ENCODE results near the gene RPS25.
"Not testable (repeated sequence)": the region's sequence is repeated elsewhere in the genome, so short reads cannot be mapped to it uniquely, and the experiment has no call there.

The RPS25 gene

GRCh38 chr11:119018074-119018938, at the start of gene RPS25, which contains the start of gene TRAPPC4:
Gene RPS25 (minus strand): TSS chr11:119018343. CDS start chr11:119018284, 59 bp downstream.
Gene TRAPPC4 (plus strand): TSS chr11:119018766. CDS start chr11:119018796, 30 bp downstream.
- peak; percentile 97 for DNase-seq

- DNase-seq: peak; percentile 99
Observed at GRCh38 chr11:119067371-119068222, 49.5 kb upstream of the RPS25 start, which contains the start of gene VPS11. Gene VPS11 (plus strand): TSS chr11:119067818. CDS start chr11:119067824, 6 bp downstream.

- DNase-seq: peak; percentile 65
Observed at GRCh38 chr11:119065369-119065768, 47.2 kb upstream of the RPS25 start.

- no peak for DNase-seq
Observed at GRCh38 chr11:119062779-119063178, 44.6 kb upstream of the RPS25 start.

DNA sequence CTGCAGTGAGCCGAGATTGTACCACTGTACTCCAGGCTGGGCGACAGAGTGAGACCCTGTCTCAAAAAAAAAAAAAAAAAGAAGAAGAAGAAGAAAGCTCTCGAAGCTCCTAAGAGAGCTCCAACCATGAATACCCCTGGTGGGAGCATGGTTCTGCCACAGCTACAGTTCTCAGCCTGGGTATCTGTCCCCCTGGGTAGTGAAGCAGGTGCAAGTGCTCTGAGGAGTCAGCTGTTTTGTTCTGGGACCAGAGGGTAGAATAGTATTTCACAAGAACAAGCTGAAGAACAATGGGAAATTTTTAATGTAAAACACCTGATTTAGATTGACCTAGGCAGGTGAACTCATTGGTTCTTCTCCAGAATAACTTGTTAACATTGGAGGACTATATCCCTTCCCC, 43.1 kb upstream of the RPS25 start:
- no peak for DNase-seq

DNA sequence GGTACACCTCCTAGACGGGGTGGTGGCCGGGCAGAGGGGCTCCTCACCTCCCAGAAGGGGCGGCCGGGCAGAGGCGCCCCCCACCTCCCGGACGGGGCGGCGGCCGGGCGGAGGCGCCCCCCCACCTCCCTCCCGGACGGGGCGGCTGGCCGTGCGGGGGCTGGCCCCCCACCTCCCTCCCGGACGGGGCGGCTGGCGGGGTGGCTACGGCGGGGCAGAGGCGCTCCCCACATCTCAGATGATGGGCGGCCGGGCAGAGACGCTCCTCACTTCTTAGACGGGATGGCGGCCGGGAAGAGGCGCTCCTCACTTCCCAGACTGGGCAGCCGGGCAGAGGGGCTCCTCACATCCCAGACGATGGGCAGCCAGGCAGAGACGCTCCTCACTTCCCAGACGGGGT, 41.0 kb upstream of the RPS25 start:
- not testable (repeated sequence) for DNase-seq

GRCh38 chr11:119057000-119057769, 39.0 kb upstream of the RPS25 start, which contains the start of gene HYOU1:
Gene HYOU1 (minus strand): TSS chr11:119057205. CDS start chr11:119056160, 1,045 bp downstream.
- peak; percentile 99 for DNase-seq

- peak; percentile 39 for DNase-seq
Observed at GRCh38 chr11:119056421-119056999, 38.4 kb upstream of the RPS25 start.

GRCh38 chr11:119055901-119056300, 37.8 kb upstream of the RPS25 start:
- DNase-seq: peak; percentile 45

GRCh38 chr11:119054418-119054817, 36.3 kb upstream of the RPS25 start:
- no peak for DNase-seq

GRCh38 chr11:119052163-119052814, 34.1 kb upstream of the RPS25 start:
- DNase-seq: no peak

GRCh38 chr11:119051440-119052162, 33.5 kb upstream of the RPS25 start:
- peak; percentile 31 for DNase-seq

DNA sequence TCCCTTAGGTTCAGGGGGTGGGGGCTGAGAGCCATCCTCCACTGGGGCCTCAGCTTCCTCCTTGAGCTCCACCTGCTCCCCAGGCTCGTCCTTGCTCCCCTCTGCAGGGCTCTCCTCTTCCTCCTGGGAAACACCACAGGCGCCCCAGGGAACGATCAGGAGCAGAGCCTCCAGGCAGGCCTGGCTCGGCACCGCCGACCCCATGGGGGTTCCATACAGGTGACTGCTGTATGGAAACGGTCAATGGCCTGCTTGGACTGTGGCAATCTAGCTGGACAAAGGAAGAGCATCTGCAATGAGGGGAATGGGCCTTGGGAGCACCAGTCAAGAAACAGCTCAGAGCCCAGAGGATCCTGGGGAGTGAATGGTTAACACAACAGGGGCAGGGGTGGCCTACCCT, 30.9 kb upstream of the RPS25 start:
- no peak for DNase-seq

GRCh38 chr11:119048644-119049043, 30.5 kb upstream of the RPS25 start:
- no peak for DNase-seq

DNA sequence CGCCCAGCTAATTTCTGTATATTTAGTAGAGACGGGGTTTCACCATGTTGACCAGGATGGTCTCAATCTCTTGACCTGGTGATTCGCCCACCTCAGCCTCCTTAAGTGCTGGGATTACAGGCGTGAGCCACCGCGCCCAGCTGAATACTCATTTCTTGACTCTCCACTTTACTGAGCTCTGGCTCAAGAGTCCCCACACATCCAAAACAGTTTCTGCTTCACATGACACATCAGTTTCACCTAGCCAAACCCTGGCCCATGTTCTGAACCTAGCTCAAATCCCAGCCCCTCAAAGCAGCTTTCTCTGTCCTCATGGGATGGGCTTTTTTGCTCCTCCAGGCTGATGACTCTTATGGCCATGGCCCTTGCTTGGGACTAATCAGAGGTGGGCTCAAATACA, 29.1 kb upstream of the RPS25 start:
- peak; percentile 34 for DNase-seq

DNA sequence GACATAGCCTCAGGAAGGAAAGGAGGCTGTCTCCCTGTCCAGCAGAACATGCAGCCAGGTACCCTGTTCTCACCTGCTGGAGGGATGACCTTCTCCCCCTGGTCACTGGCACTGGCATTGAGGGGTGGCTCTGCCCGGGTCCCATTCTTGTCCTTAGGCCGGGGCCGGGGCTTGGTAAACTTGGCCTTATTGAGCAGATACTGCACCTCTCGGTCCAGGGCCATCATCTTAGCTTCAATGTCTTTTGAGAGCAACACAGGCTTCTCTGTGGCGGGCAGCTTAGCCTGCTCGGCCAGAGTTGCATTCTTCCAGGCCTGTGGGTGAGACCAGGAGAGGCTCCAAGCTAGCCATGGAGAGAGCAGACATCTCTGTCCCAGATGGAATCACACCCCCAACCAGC, 28.3 kb upstream of the RPS25 start:
- no peak for DNase-seq

DNA sequence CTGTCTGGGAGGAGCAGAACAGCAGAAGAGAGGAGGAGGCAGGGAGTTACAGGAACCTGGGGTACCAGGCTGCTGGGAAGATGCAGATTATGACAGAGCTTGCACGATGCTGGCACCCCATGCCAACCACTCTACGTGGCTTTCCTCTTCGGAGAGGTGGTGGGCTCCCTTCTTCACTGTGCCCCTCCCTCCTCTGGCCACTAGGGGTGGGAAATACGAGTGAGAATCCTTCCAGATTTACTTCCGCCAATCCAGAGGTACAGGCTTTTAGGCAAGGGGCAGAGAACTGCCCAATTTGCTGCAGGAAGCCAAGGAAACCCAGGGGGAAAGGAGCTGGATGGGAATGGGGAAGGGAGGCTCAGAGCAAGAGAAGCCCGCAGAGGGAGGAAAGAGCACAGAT, 26.6 kb upstream of the RPS25 start:
- DNase-seq: no peak

- no peak for DNase-seq
Observed at GRCh38 chr11:119042927-119043326, 24.8 kb upstream of the RPS25 start.

- no peak for DNase-seq
Observed at GRCh38 chr11:119041821-119042514, 23.8 kb upstream of the RPS25 start.

DNA sequence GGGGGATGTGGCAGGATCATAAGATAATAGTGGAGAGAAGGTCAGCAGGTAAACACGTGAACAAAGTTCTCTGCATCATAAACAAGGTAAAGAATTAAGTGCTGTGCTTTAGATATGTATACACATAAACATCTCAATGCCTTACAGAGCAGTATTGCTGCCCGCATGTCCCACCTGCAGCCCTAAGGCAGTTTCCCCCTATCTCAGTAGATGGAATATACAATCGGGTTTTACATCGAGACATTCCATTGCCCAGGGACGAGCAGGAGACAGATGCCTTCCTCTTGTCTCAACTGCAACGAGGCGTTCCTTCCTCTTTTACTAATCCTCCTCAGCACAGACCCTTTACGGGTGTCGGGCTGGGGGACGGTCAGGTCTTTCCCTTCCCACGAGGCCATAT, 21.3 kb upstream of the RPS25 start:
- DNase-seq: not testable (repeated sequence)
